ENCODE measurements around the gene DOCK1.

DNA sequence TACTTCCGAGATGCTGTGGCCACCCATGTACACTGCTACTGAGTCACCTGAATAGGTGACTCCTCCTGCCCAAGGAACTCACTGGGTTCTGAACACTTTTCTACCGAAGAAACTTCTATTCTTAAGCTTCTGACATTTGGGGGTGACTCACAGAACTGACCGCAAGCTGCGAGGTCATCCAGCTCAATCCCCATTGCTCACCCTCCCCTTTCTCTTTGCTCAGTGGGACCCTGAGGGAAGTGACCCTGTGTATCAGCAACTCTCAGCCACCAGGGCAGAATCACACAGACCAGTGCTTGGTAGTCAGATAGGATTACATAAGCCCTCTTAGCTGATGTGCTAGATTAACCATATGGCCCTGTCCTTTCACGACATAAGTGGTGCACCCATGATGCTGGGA is 244.9 kb downstream of the DOCK1 start:
- TF ChIP-seq, protein P1, sequence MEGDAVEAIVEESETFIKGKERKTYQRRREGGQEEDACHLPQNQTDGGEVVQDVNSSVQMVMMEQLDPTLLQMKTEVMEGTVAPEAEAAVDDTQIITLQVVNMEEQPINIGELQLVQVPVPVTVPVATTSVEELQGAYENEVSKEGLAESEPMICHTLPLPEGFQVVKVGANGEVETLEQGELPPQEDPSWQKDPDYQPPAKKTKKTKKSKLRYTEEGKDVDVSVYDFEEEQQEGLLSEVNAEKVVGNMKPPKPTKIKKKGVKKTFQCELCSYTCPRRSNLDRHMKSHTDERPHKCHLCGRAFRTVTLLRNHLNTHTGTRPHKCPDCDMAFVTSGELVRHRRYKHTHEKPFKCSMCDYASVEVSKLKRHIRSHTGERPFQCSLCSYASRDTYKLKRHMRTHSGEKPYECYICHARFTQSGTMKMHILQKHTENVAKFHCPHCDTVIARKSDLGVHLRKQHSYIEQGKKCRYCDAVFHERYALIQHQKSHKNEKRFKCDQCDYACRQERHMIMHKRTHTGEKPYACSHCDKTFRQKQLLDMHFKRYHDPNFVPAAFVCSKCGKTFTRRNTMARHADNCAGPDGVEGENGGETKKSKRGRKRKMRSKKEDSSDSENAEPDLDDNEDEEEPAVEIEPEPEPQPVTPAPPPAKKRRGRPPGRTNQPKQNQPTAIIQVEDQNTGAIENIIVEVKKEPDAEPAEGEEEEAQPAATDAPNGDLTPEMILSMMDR (IDR thresholded peaks at IDR 0.05 in 4 of 5, conservative IDR thresholded peaks at IDR 0.05 in 1 of 5) = no peak
- no peak for TF ChIP-seq POLR2A (IDR thresholded peaks at IDR 0.05)

Data from gastrocnemius medialis (tissue), 4 donors.